Skin epidermis (tissue), 12 donors: Measurements from ENCODE around the gene KLHL22.
A peak's percentile ranks its signal among the peaks of the same experiment; 100 is the strongest.
"Not testable (repeated sequence)": the region's sequence is repeated elsewhere in the genome, so short reads cannot be mapped to it uniquely, and the experiment has no call there.

ENCODE experiments used
- H3K27ac ChIP-seq, 21 experiments: fragments of 200-600 bp; sonication (generic) in 11 of 21; one replicate each; pipeline ENCODE4 v1.5.0; 2020; ENCODE audit warnings: mild to moderate bottlenecking in 3 of 21, inconsistent platforms in 2 of 21, moderate library complexity in 2 of 21
- H3K4me3 ChIP-seq, 7 experiments: fragments of 200-600 bp; sonication (generic) in 2 of 7; one replicate each; pipeline ENCODE4 v1.5.0; 2020; ENCODE audit warnings: inconsistent platforms in 2 of 7, mild to moderate bottlenecking in 2 of 7, moderate library complexity in 1 of 7

KLHL22 gene

GRCh38 chr22:20456064-20456721 is 39.4 kb downstream of the KLHL22 start:
- H3K4me3 ChIP-seq = no peak overlapping the region
- H3K27ac ChIP-seq = peak overlapping the region in 1 of 21 experiments; percentile 17

GRCh38 chr22:20455709-20456063 is 39.9 kb downstream of the KLHL22 start:
- H3K4me3 ChIP-seq = no peak overlapping the region
- no peak overlapping the region for H3K27ac ChIP-seq

GRCh38 chr22:20453222-20453621 is 42.4 kb downstream of the KLHL22 start:
- Histone ChIP-seq H3K27ac (no peak overlapping the region), H3K4me3 (no peak overlapping the region)

- Histone ChIP-seq H3K27ac (no peak overlapping the region), H3K4me3 (no peak overlapping the region)
These were observed 43.7 kb downstream of the KLHL22 start for GRCh38 chr22:20451920-20452319.

- H3K4me3 ChIP-seq, H3K27ac ChIP-seq: not testable (repeated sequence)
These were observed 44.3 kb downstream of the KLHL22 start for GRCh38 chr22:20451129-20451778.

GRCh38 chr22:20450551-20450906 is 45.1 kb downstream of the KLHL22 start:
- no peak overlapping the region for H3K4me3 ChIP-seq
- no peak overlapping the region for H3K27ac ChIP-seq

GRCh38 chr22:20449819-20450550 is 45.6 kb downstream of the KLHL22 start:
- H3K4me3 ChIP-seq = no peak overlapping the region
- no peak overlapping the region for H3K27ac ChIP-seq

GRCh38 chr22:20448630-20449029 is 47.0 kb downstream of the KLHL22 start:
- Histone ChIP-seq H3K4me3 (no peak overlapping the region), H3K27ac (no peak overlapping the region)

- no peak overlapping the region for H3K4me3 ChIP-seq
These were observed 49.1 kb downstream of the KLHL22 start for GRCh38 chr22:20446383-20446970.

GRCh38 chr22:20444325-20444724 is 51.3 kb downstream of the KLHL22 start:
- Histone ChIP-seq H3K27ac (no peak overlapping the region), H3K4me3 (no peak overlapping the region)

More at GRCh38 chr22:20446383-20446970, 49.1 kb downstream of the KLHL22 start:
- no peak overlapping the region for H3K27ac ChIP-seq

- H3K27ac ChIP-seq = no peak overlapping the region
- no peak overlapping the region for H3K4me3 ChIP-seq
These were observed 52.9 kb downstream of the KLHL22 start for GRCh38 chr22:20442485-20443284.

- Histone ChIP-seq H3K4me3 (no peak overlapping the region), H3K27ac (peak overlapping the region in 1 of 21 experiments; percentile 23)
These were observed 53.7 kb downstream of the KLHL22 start for GRCh38 chr22:20441631-20442484.

GRCh38 chr22:20440637-20441591 is 54.7 kb downstream of the KLHL22 start:
- Histone ChIP-seq H3K27ac (peak overlapping the region in 1 of 21 experiments; percentile 23), H3K4me3 (no peak overlapping the region)

GRCh38 chr22:20439928-20440575 is 55.5 kb downstream of the KLHL22 start:
- Histone ChIP-seq H3K27ac (no peak overlapping the region), H3K4me3 (no peak overlapping the region)

- H3K27ac ChIP-seq = no peak overlapping the region
- no peak overlapping the region for H3K4me3 ChIP-seq
These were observed 56.1 kb downstream of the KLHL22 start for GRCh38 chr22:20439556-20439927.

- Histone ChIP-seq H3K27ac (peak overlapping the region in 11 of 21 experiments; percentile 40 to 87 (median 75)), H3K4me3 (peak overlapping the region in 3 of 7 experiments; percentile 37 to 51 (median 50))
These were observed 56.7 kb downstream of the KLHL22 start for GRCh38 chr22:20438678-20439492.

- Histone ChIP-seq H3K27ac (peak overlapping the region in 16 of 21 experiments; percentile 40 to 87 (median 72)), H3K4me3 (peak overlapping the region in 6 of 7 experiments; percentile 30 to 51 (median 42))
These were observed 57.2 kb downstream of the KLHL22 start for GRCh38 chr22:20438427-20438677.
